Measurements from ENCODE around the gene COL23A1.

Gene COL23A1

DNA sequence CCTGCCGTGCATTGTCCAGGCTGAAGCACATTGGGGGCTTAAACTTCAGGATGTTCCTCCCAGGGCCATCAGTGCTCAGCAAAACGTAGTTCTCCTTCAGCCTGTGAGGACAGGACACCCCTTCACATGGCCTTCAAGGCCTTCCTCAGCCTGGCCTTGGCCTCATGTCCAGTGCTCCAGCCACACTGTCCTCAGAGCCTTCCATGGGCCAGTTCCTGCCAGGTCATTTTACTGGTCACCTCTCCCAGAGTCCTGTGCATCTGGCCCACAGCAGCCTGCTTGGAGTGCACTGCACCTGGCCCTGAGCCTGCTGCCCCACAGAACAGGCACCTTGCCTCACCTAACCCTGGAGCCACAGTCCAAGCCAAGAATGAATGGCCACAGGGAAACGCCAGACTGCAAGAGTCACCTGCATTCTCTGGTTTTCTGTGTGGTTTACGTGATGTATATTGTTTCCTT, 377.2 kb downstream of the COL23A1 start:
- DNase-seq, result no peak

DNA sequence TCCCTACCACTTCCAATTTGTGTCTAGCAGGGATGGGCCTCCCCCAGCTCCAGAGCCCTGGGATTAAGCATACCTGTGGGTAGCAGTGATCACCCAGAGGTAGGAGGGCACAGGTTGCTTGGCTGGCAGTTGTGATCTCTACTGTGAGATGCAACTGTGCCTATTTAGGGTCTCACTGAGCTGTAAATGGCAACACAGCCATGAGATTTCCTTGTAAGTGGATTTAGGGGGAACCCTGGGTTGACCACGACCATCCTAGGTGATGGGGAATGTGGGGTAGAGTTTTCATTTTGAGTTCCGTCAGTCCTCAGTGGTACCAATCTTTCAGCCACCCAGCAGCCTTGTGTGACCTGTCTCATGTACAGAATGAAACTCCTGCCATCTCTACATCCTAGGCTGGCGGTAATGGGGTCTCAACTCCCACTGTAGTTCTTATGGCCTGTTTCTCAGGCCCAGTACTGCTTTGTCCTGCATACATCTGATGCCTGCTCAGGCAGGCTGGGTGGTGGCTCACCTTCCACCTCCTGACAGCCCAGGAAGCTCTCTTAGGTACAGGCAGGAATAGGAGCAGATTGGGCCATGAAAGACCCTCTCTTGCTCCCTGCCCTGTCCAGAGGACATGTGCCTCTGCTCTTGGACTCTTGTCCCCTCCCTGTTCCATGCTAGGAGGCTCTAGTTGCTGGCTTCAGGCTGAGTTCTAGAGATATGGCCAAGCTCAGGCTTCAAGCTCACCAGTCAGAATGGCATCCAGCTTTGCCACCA, 377.8 kb downstream of the COL23A1 start:
- no peak for DNase-seq

DNA sequence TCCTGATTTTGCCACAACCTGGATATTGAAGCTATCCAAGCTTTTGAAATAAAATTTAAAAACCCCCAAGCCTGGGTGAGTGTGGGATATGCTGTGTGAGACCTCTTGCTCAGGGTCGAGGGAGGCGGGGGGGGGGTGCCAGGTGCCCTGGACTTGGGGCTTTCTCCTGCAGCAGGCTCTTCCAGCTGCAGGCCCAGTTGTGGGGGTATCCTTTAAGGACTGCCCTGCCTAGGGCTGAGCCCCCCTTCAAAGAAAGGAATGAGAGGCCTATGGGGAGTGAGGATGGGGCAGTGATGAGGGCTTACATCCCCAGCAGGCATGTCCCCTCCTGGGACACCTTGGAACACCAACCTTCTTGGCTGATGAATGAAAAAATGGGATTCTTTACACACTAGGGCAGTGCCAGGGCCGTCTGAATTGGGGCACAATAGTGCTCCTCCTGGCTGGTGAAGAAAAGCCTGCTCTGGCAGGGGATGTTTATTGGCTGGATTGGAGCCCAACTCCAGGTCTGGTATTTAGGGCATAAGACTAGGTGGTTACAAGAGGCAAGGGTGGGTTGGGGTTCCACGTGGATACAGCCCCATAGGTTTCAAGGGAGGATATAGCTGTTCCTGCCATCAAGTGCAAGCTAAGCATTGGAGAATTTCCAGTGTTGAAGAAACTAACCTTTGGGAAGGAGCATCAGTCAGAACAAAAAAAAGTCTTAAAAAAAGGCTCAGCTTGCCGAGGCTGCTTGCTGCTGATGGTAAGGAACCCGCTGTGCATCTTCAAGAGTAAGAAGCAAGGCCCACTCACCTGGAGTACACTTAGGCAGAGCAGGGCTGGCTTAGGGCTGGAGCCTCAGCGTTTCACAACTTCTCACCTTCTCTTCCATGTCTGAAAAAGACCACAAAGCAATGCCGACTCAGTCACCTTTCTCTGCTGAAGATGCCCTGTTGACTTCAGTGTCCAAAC, 378.8 kb downstream of the COL23A1 start:
- DNase-seq, result no peak

DNA sequence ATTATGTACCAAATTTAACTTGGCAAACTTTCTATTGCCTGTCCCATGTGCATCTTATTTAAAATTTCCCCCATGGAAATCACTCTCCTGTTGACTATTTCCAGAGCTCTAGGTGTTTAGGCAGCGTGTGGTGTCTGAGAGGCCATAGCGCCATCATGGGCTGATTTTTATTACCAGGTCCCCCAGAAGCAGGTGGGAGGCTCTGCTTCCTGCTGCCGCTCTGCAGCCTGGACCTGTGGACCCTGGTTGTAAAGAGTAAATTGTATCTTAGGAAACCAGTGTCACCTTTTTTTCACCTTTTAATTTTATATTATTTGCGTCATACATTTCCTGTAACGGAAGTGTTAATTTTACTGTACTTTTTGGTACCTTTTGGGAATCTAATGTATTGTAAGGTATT, 379.5 kb downstream of the COL23A1 start:
- no peak for DNase-seq

GRCh38 chr5:178210073-178210535, 380.1 kb downstream of the COL23A1 start:
- DNase-seq, result no peak

DNA sequence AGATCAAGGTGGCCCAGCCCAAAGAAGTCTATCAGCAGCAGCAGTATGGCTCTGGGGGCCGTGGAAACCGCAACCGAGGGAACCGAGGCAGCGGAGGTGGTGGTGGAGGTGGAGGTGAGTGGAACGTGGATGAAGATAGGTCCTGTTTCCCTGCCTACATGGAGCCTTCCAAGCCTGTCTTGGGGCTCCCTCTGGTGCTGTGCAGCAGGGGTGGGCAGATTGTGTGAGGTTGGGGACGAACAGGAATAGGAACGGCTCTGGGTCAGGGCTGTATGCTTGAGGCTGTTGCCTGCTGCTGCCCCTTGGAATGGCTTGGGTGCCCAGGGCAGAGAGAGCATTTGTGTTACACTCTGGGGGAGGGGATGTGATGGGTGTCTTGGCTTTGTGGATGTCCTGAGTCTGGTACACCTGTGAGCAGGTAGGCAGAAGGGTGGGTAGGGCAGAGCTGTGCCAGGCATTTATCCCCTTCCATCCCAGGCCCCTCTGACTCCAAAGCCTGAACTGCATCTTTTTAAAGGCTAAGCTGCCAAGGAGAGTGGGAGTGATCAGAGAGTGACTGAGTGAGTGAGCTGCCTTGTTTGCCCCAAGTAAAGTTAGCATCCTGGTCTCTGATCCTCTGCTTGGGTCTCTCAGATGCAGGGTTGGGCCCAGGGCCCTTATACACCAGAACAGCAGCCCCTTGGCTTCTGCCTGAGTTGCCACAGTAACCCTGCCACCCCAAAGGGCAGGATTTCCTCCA, 380.7 kb downstream of the COL23A1 start:
- no peak for DNase-seq

DNA sequence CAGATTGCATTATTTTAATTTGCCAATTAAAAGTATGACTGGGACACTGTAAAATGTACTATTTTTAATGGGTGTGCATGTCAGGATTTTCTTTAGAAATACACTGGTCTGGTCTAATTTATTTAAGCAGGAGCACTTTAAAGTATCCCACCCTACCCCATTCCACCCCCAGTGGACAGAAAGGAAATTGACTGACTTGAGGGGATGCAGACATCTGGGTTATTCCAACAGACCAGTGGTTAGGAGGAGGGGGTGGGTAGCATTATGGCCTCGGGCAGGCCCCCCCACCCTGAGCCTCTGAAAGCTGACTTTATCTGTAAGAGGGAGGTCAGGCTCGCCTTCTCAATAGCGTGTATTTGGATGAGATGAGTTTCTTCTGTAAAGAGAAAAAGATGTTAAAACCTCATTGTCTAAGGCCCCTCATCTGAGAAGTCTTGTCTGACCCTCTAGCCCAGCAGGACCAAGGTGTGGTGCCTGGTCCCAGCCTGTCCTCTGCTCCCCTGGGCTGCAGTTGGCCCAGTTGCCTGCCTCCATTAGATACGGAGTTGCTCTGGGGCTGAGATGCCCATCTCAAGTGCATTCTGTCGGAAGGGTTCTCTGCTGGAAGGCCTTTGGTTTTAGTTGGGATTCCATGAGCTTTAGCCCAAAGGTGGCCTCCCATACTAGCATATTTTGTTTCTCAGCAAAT, 381.5 kb downstream of the COL23A1 start:
- DNase-seq, result no peak

- DNase-seq, result no peak
Measured at GRCh38 chr5:178207917-178208280, 382.3 kb downstream of the COL23A1 start.

DNA sequence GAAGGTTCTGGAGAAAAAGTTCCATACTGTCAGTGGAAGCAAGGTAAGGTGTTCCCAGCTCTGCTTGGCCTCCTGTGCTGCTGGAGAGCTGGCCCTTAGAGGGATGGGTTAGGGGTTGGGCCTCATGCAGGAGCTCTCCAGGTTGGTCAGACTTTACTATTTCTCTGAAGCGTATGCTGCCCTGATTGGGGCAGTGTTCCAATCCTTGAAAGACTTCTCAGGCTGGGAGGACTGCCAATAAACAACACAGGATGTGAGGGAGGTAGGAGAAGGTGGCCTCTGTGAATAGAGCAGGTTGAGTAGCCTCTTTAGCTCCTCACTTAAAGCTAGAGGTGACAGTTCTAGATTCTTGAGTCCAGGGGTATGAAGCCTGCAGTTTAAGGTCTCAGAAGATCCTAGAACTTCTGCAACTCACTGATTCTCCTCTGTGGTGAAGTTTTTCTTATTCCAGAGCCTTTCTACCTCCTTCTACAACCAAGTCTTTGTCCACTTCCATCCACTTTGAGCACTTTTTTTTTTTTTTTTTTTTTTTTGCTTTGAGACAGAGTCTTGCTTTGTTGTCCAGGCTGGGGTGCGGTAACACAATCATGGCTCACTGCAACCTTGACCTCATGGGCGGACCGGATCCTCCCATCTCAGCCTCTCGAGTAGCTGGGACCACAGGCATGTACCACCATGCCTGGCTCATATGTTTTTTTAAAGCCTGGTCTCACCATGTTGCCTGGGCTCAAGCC, 382.8 kb downstream of the COL23A1 start:
- no peak for DNase-seq

GRCh38 chr5:178206166-178207101, 383.8 kb downstream of the COL23A1 start:
- DNase-seq, result no peak

DNA sequence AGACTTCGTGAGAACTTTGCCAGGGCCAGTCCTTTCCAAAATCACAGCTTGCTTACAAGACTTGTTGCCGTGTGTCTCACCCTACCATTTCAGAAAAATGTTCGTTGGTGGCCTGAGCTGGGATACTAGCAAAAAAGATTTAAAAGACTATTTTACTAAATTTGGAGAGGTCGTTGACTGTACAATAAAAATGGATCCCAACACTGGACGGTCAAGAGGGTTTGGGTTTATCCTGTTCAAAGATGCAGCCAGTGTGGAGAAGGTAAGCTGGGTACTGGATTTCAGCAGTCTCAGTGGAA, 384.5 kb downstream of the COL23A1 start:
- no peak for DNase-seq

- peak; percentile 72 to 77 for DNase-seq
Measured at GRCh38 chr5:178204935-178205748, 385.1 kb downstream of the COL23A1 start.

DNA sequence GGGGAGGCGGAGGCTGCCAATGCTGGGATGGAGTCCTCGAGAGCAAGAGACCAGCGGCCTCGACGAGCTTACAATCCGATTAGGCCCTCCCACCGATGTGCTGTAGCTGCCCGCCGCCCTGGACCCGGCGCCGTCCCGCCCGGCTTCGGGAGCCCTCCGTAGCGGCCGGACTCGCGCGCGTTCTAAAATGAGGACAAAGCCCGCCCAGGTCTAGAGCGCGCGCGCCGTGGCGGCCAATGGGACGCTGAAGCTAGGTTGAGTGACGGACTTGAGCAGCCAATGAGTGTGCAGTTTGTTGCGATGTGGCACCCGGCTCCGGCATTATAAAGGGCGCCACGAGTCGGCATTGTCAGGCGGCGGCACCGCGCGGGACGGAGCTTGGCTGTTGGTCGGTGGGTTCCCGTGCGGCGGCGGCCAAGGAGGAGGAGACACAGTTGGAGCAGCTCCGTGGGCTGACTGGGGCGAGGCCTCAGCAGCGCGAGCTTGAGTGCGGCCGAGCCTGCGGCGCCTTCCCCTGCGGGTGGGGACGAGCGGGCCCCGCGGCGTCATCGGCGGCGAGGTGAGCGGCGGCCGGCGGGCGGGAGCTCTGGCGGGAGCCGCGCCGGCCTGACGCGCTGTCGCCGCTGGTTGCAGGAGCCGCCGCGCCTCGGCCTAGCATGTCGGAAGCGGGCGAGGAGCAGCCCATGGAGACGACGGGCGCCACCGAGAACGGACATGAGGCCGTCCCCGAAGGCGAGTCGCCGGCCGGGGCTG, 385.8 kb downstream of the COL23A1 start, which contains the start of gene HNRNPAB:
TSS of gene HNRNPAB (plus strand) at position 352 of the 753 bp plus-strand sequence. CDS start at position 657, 305 bp downstream.
- DNase-seq, result peak; percentile 94

DNA sequence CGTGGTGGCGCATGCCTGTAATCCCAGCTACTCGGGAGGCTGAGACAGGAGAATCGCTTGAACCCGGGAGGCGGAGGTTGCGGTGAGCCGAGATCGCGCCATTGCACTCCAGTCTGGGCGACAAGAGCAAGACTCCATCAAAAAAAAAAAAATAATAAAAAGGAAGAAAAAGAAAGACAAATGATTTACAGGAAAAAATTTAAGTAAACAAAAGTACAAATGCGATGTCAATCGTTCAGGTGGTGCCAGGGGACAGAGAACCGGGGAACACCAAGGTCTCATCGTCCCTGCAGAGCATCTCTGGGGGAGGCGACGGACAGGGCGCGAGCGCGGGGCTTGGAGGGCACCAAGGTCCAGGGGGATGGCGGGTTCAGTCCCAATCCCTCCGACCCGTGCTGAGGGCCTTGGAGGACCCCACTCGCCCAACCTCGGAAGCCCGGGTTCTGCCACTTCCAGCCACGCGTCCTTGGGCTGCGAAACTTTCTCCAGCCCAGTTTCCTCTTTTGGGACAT, 386.5 kb downstream of the COL23A1 start:
- DNase-seq, result peak; percentile 15 to 31

DNA sequence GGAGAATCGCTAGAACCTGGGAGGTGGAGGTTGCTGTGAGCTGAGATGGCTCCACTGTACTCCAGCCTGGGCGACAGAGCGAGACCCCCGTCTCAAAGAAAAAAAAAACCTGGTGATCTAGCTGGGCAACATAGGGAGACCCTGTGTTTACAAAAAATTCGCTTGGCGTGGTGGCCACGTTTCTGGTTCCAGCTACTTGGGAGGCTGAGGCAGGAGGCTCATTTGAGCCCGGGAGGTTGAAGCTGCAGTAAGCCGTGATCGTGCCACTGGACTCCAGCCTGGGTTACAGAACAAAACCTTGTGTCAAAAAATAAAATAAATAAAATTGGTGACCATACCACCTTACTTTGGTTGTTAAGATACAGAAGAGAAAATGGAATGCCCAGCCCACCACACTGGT, 387.7 kb downstream of the COL23A1 start:
- DNase-seq, result no peak

DNA sequence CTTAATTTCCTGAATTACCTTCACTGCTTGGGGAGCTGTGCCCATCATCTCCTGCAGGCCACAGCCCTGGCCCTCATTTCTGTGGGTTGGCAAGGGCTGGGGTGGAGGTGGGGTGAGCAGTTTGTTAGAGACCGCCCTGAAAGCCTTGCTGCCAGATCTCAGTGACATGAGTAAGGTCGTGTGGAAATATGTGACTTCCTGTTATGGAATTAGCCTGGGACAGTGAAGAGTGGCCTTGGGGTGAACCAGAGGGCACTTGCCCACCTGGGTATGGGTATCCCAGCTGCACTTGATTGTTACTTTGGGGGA, 388.3 kb downstream of the COL23A1 start:
- no peak for DNase-seq

GRCh38 chr5:178201221-178201926, 388.8 kb downstream of the COL23A1 start:
- no peak for DNase-seq
